GM23338 (cell line): ENCODE results near the gene GUCA2A. TPM values are rescaled to one million over a fixed set of nuclear protein-coding genes. Genes with fewer than 3 reads are reported as not detected.
A peak's percentile ranks its signal among the peaks of the same experiment; 100 is the strongest.

Experiments
- ATAC-seq: fragments of 200-7000 bp; cut with Tn5 transposase; 3 replicates; pipeline ENCODE4 v1.9.1; 2020
- DNase-seq: peaks from one replicate; pipeline ENCODE4 v3.0.0-alpha.2; 2015; ENCODE audit warnings: low spot score
- H2AFZ ChIP-seq: fragments of 200-600 bp; sonication (generic); 2 replicates; pipeline ENCODE4 v1.8.0; 2016; ENCODE audit warnings: antibody characterized with exemption, mild to moderate bottlenecking, moderate library complexity
- H3F3A ChIP-seq: fragments of 200-600 bp; sonication (generic); replicated peaks from 2 replicates; pipeline ENCODE4 v1.8.0; 2017; ENCODE audit warnings: antibody characterized with exemption, mixed run types, low read depth
- H3K27ac ChIP-seq: fragments of 200-600 bp; sonication (generic); 2 replicates; pipeline ENCODE4 v1.6.1; 2016; ENCODE audit warnings: low read depth
- H3K27me3 ChIP-seq: fragments of 200-600 bp; sonication (generic); 2 replicates; pipeline ENCODE4 v1.8.0; 2016; ENCODE audit warnings: mild to moderate bottlenecking, mixed run types, moderate library complexity; ENCODE audit not compliant: insufficient read depth
- H3K36me3 ChIP-seq: fragments of 200-600 bp; sonication (generic); 2 replicates; pipeline ENCODE4 v1.8.0; 2016; ENCODE audit warnings: mild to moderate bottlenecking; ENCODE audit not compliant: insufficient read depth
- H3K4me1 ChIP-seq: fragments of 200-600 bp; sonication (generic); 2 replicates; pipeline ENCODE4 v1.8.0; 2016; ENCODE audit warnings: mild to moderate bottlenecking, moderate library complexity; ENCODE audit not compliant: insufficient read depth
- H3K4me2 ChIP-seq: fragments of 200-600 bp; sonication (generic); 2 replicates; pipeline ENCODE4 v1.7.1; 2017; ENCODE audit warnings: mixed run types
- H3K4me3 ChIP-seq: fragments of 200-600 bp; sonication (generic); 2 replicates; pipeline ENCODE4 v1.6.1; 2016; ENCODE audit warnings: mixed run types
- H3K79me2 ChIP-seq: fragments of 200-600 bp; sonication (generic); replicated peaks from 2 replicates; pipeline ENCODE4 v1.8.0; 2017; ENCODE audit warnings: mild to moderate bottlenecking; ENCODE audit not compliant: insufficient read depth
- H3K9me2 ChIP-seq: fragments of 200-600 bp; sonication (generic); 2 replicates; pipeline ENCODE4 v1.8.0; 2017; ENCODE audit not compliant: insufficient read depth
- H4K20me1 ChIP-seq: fragments of 200-600 bp; sonication (generic); replicated peaks from 2 replicates; pipeline ENCODE4 v1.8.0; 2017; ENCODE audit warnings: mild to moderate bottlenecking; ENCODE audit not compliant: insufficient read depth
- H3K27ac Mint-ChIP-seq: 2 replicates; pipeline ENCODE4 v1.8.0; 2020; ENCODE audit warnings: inconsistent platforms, mild to moderate bottlenecking, moderate library complexity, mixed read lengths
- H3K27me3 Mint-ChIP-seq: 3 replicates; pipeline ENCODE4 v1.8.0; 2022; ENCODE audit warnings: low read depth, mild to moderate bottlenecking, moderate library complexity, mixed read lengths, inconsistent platforms; ENCODE audit not compliant: insufficient read depth, poor library complexity
- H3K36me3 Mint-ChIP-seq: 3 replicates; pipeline ENCODE4 v1.8.0; 2021; ENCODE audit warnings: low read depth, mild to moderate bottlenecking, inconsistent platforms, moderate library complexity, mixed read lengths
- H3K4me1 Mint-ChIP-seq: 3 replicates; pipeline ENCODE4 v1.8.0; 2020; ENCODE audit warnings: mild to moderate bottlenecking, inconsistent platforms, mixed read lengths
- H3K4me3 Mint-ChIP-seq: 3 replicates; pipeline ENCODE4 v1.8.0; 2021; ENCODE audit warnings: moderate library complexity, mild to moderate bottlenecking, inconsistent platforms, mixed read lengths
- H3K9me3 Mint-ChIP-seq: 3 replicates; pipeline ENCODE4 v1.8.0; 2020; ENCODE audit warnings: moderate library complexity, mild to moderate bottlenecking, inconsistent platforms, mixed read lengths
- CTCF ChIP-seq, 2 experiments: fragments of 200-600 bp in 1 of 2; sonication (generic) in 1 of 2; conservative IDR thresholded peaks; 2 replicates each; pipeline versions ENCODE4 v1.5.1 to v1.6.1; 2016 to 2017; ENCODE audit warnings: antibody characterized with exemption in 2 of 2, low read depth in 2 of 2, mild to moderate bottlenecking in 2 of 2, moderate library complexity in 1 of 2
- NANOG ChIP-seq: IDR thresholded peaks from 2 replicates; pipeline ENCODE4 v1.6.1; 2016; ENCODE audit warnings: antibody characterized with exemption, borderline replicate concordance
- STAT1 ChIP-seq: IDR thresholded peaks from one replicate; pipeline ENCODE4 v1.6.1; 2016; ENCODE audit warnings: antibody characterized with exemption; ENCODE audit not compliant: unreplicated experiment
- ZNF114 ChIP-seq: fragments of 250-450 bp; sonication (Bioruptor Pico); IDR thresholded peaks from 2 replicates; pipeline ENCODE4 v1.5.0; 2020; ENCODE audit warnings: mild to moderate bottlenecking, moderate library complexity
- ZNF331 ChIP-seq: fragments of 250-450 bp; sonication (Bioruptor Pico); IDR thresholded peaks from 2 replicates; pipeline ENCODE4 v1.5.0; 2020; ENCODE audit warnings: low read depth, mild to moderate bottlenecking, moderate library complexity
- polyA plus RNA-seq: library from polyadenylated mRNA; unstranded; fragments of >200 nt; fragmentation: Nextera tagmentation; extraction: Ambion mirVana; gene quantifications from 2 replicates; pipeline ENCODE4 v1.2.1, GENCODE V29; 2016
- total RNA-seq: library from RNA; depleted of rRNA; stranded (reverse); fragments of >200 nt; shearing (Covaris generic); gene quantifications from 2 replicates; pipeline ENCODE4 v1.2.3, GENCODE V29; 2014

The GUCA2A gene
- total and polyA plus RNA-seq, 2 experiments from 2014 or later, result not detected

DNA sequence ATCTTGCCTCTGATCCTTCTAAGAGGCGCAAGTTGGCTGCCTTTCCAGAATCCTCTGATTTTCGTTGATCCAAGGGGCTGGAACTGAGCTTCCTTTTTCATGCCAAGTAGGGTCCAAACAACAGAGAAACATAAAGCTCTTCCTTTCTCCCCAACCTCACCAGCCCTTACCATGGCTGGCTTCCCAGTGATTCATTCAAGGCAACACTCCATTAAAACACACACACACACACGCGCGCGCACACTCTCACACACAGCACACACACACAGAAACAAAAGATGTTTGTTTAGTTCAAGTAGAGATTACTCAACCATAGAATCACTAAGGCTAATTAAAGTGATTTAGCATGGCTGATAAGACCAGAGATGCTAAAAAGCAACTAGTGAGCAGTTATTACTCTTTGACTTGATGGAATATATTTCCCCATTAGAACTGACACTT is 13.0 kb upstream of the GUCA2A start:
- no peak for ATAC-seq
- H3K4me2 ChIP-seq, result no peak overlapping the region

GRCh38 chr1:42176902-42177519 is 12.5 kb upstream of the GUCA2A start:
- Histone ChIP-seq H3K4me1 (no peaks in the 10 kb centered on the region), H3K79me2 (no peaks in the 10 kb centered on the region), H3K36me3 (no peaks in the 10 kb centered on the region), H3F3A (no peaks in the 10 kb centered on the region), H2AFZ (no peak overlapping the region), H3K4me3 (no peak overlapping the region), H3K27ac (no peak overlapping the region), H3K9me2 (no peaks in the 10 kb centered on the region), H4K20me1 (no peaks in the 10 kb centered on the region; the same call in 1 of the 2 replicates), H3K27me3 (no peaks in the 10 kb centered on the region), H3K4me2 (no peak overlapping the region)
- H3K4me3 Mint-ChIP-seq, result no peak overlapping the region
- ATAC-seq (peak; percentile 79), DNase-seq (peak; percentile 89)
- no peaks in the 10 kb centered on the region for H3K9me3 Mint-ChIP-seq
- H3K4me1 Mint-ChIP-seq, result peaks cover 10% of the 10 kb centered on the region
- H3K27ac Mint-ChIP-seq, result no peak overlapping the region
- TF ChIP-seq ZNF331 (CRISPR knock-in tag) (no peak), CTCF (conservative IDR thresholded peaks at IDR 0.05; ENCODE audit: low read depth in 2 of 2) (peak; percentile 85 to 94), ZNF114 (CRISPR knock-in tag) (no peak), NANOG (no peak), STAT1 (no peak)
- H3K27me3 Mint-ChIP-seq, result peaks cover 6% of the 10 kb centered on the region
- peaks cover 4% of the 10 kb centered on the region for H3K36me3 Mint-ChIP-seq

More for the DNA sequence above, 13.0 kb upstream of the GUCA2A start:
- peaks cover 4% of the 10 kb centered on the region for H3K27me3 Mint-ChIP-seq
- H2AFZ ChIP-seq, result no peak overlapping the region
- no peaks in the 10 kb centered on the region for H3K36me3 ChIP-seq
- DNase-seq, result no peak
- no peak overlapping the region for H3K4me3 ChIP-seq
- no peaks in the 10 kb centered on the region; the same call in 1 of the 2 replicates for H4K20me1 ChIP-seq
- H3F3A ChIP-seq, result no peaks in the 10 kb centered on the region
- H3K9me2 ChIP-seq, result no peaks in the 10 kb centered on the region
- no peaks in the 10 kb centered on the region for H3K4me1 ChIP-seq
- peaks cover 10% of the 10 kb centered on the region for H3K4me1 Mint-ChIP-seq
- TF ChIP-seq CTCF (conservative IDR thresholded peaks at IDR 0.05; ENCODE audit: low read depth in 2 of 2) (no peak), STAT1 (no peak)
- peaks cover 4% of the 10 kb centered on the region for H3K36me3 Mint-ChIP-seq
- H3K27ac ChIP-seq, result no peak overlapping the region
- H3K79me2 ChIP-seq, result no peaks in the 10 kb centered on the region
- peak overlapping the region; percentile 61; the same call in 1 of the 2 replicates for H3K27ac Mint-ChIP-seq
- no peaks in the 10 kb centered on the region for H3K9me3 Mint-ChIP-seq
- H3K4me3 Mint-ChIP-seq, result no peak overlapping the region
- H3K27me3 ChIP-seq, result no peaks in the 10 kb centered on the region
